GM18873 (cell line): ENCODE data around the gene SERPINB7.
"Not testable (repeated sequence)": the region's sequence is repeated elsewhere in the genome, so short reads cannot be mapped to it uniquely, and the experiment has no call there.

Source experiments
- ATAC-seq: cut with Tn5 transposase; IDR thresholded peaks from one replicate; pipeline ENCODE4 v1.9.1; 2021; ENCODE audit warnings: mild to moderate bottlenecking, moderate library complexity, moderate number of reproducible peaks; ENCODE audit not compliant: unreplicated experiment, low FRiP score

SERPINB7 gene, protein sequence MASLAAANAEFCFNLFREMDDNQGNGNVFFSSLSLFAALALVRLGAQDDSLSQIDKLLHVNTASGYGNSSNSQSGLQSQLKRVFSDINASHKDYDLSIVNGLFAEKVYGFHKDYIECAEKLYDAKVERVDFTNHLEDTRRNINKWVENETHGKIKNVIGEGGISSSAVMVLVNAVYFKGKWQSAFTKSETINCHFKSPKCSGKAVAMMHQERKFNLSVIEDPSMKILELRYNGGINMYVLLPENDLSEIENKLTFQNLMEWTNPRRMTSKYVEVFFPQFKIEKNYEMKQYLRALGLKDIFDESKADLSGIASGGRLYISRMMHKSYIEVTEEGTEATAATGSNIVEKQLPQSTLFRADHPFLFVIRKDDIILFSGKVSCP

GRCh38 chr18:63775166-63775730 lies at the start of gene SERPINB7:
TSS of gene SERPINB7 (plus strand) at chr18:63775418. CDS start at chr18:63782373, 6,955 bp downstream.
- no peak for ATAC-seq

DNA sequence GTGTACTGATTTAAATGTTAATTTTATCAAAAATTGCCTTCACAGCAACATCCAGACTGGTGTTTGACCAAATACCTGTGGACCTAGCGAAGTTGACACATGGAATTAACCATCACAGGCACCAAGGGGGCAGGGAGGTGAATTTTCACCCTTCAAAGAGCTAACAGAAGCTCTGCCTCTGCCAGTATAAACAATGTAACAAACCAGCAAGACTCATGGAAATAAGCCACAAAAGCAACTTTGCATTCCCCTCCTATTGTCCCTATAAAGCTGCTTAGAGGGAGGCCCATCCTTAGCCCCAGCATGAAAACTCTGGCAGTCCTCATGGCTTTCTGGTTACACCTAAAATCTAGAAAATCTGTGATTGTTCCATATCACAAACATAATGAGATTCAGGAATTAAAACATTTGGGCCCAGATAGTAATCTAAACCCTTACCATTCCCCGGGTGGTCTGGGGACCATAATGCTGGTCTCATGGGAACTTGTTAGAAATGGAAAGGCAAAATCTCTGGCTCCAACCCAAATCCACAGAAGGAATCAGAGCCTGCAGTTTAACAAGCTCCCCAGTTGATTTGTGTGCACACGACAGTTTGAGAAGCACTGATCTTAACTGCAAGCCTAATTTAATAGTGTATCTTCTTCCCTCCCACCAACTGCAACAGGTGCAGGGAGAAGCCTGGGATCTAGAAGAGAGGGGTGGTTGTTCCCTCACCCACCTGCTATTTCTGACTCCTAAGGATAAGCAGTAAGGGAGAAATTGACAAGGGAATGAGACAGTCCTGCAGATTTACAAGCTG lies 49.3 kb upstream of the SERPINB7 start:
- ATAC-seq, result no peak

- ATAC-seq, result no peak
Measured at GRCh38 chr18:63730773-63731172, 44.4 kb upstream of the SERPINB7 start.

- ATAC-seq, result no peak
Measured at GRCh38 chr18:63731215-63731614, 44.0 kb upstream of the SERPINB7 start.

GRCh38 chr18:63736876-63737275 lies 38.3 kb upstream of the SERPINB7 start:
- no peak for ATAC-seq

DNA sequence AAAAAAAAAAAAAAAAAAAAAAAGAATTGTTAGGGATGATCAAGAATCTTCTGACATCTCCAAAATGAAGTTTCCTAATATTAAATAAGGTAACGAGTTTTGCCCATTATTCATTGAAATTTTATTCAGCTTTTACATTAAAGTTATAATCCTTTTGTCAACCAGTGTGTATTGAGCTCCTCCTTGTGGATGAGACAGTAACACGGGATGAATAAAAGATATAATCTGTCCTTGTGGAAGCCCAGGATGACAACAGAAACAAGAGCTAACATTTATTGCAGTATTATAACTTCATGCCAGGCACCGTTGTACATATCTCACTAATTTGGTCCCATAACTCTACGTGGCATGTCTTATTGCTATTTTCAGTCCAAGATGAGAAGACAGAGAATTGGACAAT lies 33.4 kb upstream of the SERPINB7 start:
- ATAC-seq, result no peak

DNA sequence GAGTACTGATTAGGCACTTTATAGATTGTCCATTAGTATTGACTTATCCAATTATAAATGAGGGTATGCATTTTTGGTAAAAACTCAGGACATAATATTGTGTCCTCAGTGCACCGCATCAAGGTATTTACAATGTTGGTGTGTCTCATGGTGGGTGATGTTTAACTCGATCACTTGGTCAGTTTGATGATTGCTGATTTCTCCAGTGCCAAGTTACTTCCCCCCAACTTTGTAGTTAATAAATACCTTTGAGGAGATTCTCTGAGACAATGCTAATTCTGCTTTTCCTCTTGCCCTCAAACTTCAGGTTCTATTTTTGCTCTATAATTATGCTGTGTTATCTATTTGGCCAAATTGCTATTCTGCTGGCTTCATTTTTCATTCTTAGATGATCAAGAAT lies 28.2 kb upstream of the SERPINB7 start:
- ATAC-seq, result no peak

GRCh38 chr18:63749489-63749888 lies 25.7 kb upstream of the SERPINB7 start:
- ATAC-seq, result no peak

DNA sequence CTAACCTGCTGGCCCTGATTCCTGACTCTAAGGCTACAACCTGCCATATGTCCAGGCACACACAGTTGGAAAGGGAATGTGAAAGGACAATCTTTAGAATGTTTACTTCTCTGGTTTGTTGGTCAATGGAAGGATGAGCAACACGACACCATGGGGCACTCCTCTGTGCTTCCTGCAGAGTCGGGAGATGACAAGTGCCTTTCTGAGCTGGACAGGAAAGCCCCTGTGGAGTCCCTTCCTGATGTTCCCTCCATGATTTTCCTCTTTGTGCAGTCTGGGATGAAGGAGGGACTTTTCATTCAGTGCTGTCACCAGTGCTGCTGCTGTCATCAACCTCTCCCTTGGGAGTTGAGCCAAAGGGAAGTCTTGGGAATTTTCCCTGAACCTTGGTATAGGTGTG lies 22.6 kb upstream of the SERPINB7 start:
- ATAC-seq, result no peak

GRCh38 chr18:63753676-63754075 lies 21.5 kb upstream of the SERPINB7 start:
- no peak for ATAC-seq

- no peak for ATAC-seq
Measured at GRCh38 chr18:63757541-63757940, 17.7 kb upstream of the SERPINB7 start.

DNA sequence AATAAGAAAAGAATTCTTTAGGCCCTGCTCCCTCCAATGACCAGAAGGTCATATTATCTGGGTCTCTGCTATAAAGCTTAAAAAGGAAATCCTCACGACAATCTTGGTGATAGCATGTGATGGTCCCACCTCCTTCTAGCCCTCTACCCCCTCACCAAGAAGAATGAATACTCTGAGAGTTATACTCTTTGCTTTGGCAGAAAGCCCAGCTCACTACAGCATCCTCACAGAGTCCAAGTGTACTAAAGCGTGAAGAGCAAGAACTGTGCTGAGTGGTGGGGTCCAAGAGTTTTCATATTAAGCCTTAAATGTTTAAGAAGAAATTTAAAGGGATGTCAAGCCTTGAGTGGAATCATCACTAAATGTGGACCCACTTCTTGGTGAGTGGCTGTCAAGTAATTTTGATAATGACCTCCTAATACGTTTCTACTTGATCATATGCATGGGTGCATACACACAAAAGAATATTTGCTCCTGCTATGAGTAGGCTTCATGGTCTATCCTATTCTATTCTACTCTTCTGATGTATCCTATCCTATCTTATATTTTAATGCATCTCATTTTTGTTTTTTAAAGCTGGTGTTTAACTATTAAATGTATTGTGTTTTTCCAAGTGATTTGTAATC lies 16.5 kb upstream of the SERPINB7 start:
- ATAC-seq, result no peak

GRCh38 chr18:63759786-63760185 lies 15.4 kb upstream of the SERPINB7 start:
- not testable (repeated sequence) for ATAC-seq

- no peak for ATAC-seq
Measured at GRCh38 chr18:63762518-63762917, 12.7 kb upstream of the SERPINB7 start.

GRCh38 chr18:63763831-63764600 lies 11.2 kb upstream of the SERPINB7 start:
- ATAC-seq, result no peak

DNA sequence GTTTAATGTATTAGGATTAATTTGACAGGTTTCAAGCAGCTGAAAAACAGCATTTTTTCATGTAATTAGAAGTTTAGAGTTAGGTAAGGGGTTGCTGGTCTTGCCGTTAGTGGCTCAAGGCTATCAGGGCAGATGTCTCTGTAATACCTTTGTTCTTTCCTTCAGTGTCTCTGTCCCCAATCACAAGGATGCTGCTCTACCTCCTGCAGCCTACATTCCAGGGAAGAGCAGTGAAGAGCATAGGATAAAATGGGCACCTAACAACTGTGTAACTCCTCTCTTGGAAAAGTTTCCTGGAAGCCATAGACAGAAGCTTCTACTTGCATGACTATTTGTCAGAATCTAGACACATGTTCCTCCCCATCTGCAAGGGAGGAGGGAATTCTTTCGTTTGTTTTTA lies 9.4 kb upstream of the SERPINB7 start:
- no peak for ATAC-seq

DNA sequence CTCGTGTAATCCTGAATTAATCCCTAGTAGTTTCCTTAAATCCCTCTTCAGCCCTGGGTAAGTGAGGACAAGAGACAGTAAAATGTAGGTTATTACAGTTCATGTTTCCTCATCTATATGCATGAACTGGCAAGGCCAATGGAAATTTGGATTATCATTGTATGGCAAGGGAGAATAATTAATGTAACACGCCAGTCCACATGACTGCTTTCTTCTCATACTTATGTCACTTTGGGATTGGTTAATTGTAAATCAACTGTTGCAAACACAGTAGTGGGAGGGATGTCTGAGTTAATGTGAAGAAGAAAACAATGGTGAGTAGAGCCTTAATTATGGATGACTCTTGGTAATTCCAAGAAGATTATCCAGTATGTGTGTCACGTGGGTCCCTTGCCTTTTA lies 1.7 kb upstream of the SERPINB7 start:
- no peak for ATAC-seq

DNA sequence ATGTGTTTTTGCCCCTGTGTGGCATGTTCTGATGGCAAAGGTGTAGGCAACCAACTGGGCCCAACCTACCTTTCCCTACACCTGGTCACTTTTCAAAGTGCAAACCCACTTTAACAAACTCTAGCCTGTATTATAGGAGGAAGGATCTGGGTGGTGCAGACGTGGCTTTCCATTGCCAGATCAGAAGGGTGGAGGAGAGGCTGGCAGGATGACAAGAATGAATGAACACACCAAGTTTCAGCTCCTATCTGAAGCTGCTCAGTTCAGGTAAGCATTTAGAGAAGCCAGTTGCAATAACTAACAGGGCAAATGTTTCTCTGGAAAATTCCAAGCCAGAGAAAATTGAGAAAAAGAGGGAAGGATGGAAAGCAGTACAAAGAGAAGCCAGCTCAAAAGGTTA lies 707 bp upstream of the SERPINB7 start:
- ATAC-seq, result no peak

- ATAC-seq, result no peak
Measured at GRCh38 chr18:63779386-63779785, 4.2 kb downstream of the SERPINB7 start.

DNA sequence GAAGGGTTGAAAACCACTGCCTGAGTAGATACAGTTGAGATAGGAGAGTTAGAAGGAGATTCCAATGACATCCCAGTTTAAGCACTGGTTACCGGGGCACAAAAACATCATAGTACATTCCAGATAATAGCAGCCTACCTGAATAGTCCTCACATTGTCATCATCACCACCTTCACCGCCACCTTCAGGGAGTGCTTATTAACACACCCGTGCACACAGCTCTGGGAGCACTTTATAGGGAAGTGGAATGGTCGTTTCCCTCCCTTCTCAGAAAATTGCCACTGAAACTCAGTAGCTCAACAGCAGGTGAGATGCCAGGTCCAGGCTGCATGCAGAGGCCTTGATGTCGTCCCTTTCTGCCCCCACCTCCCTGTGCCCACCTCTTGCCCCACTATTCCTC lies 8.2 kb downstream of the SERPINB7 start:
- ATAC-seq, result no peak
